GM23338 (cell line): Measurements from ENCODE around the gene APOH. TPM values are rescaled to one million over a fixed set of nuclear protein-coding genes. Genes with fewer than 3 reads are reported as not detected.

Experiments used
- ATAC-seq: fragments of 200-7000 bp; cut with Tn5 transposase; 3 replicates; pipeline ENCODE4 v1.9.1; 2020
- DNase-seq: peaks from one replicate; pipeline ENCODE4 v3.0.0-alpha.2; 2015; ENCODE audit warnings: low spot score
- H2AFZ ChIP-seq: fragments of 200-600 bp; sonication (generic); 2 replicates; pipeline ENCODE4 v1.8.0; 2016; ENCODE audit warnings: antibody characterized with exemption, mild to moderate bottlenecking, moderate library complexity
- H3F3A ChIP-seq: fragments of 200-600 bp; sonication (generic); replicated peaks from 2 replicates; pipeline ENCODE4 v1.8.0; 2017; ENCODE audit warnings: antibody characterized with exemption, mixed run types, low read depth
- H3K27ac ChIP-seq: fragments of 200-600 bp; sonication (generic); 2 replicates; pipeline ENCODE4 v1.6.1; 2016; ENCODE audit warnings: low read depth
- H3K27me3 ChIP-seq: fragments of 200-600 bp; sonication (generic); 2 replicates; pipeline ENCODE4 v1.8.0; 2016; ENCODE audit warnings: mild to moderate bottlenecking, mixed run types, moderate library complexity; ENCODE audit not compliant: insufficient read depth
- H3K36me3 ChIP-seq: fragments of 200-600 bp; sonication (generic); 2 replicates; pipeline ENCODE4 v1.8.0; 2016; ENCODE audit warnings: mild to moderate bottlenecking; ENCODE audit not compliant: insufficient read depth
- H3K4me1 ChIP-seq: fragments of 200-600 bp; sonication (generic); 2 replicates; pipeline ENCODE4 v1.8.0; 2016; ENCODE audit warnings: mild to moderate bottlenecking, moderate library complexity; ENCODE audit not compliant: insufficient read depth
- H3K4me2 ChIP-seq: fragments of 200-600 bp; sonication (generic); 2 replicates; pipeline ENCODE4 v1.7.1; 2017; ENCODE audit warnings: mixed run types
- H3K4me3 ChIP-seq: fragments of 200-600 bp; sonication (generic); 2 replicates; pipeline ENCODE4 v1.6.1; 2016; ENCODE audit warnings: mixed run types
- H3K79me2 ChIP-seq: fragments of 200-600 bp; sonication (generic); replicated peaks from 2 replicates; pipeline ENCODE4 v1.8.0; 2017; ENCODE audit warnings: mild to moderate bottlenecking; ENCODE audit not compliant: insufficient read depth
- H3K9me2 ChIP-seq: fragments of 200-600 bp; sonication (generic); 2 replicates; pipeline ENCODE4 v1.8.0; 2017; ENCODE audit not compliant: insufficient read depth
- H4K20me1 ChIP-seq: fragments of 200-600 bp; sonication (generic); replicated peaks from 2 replicates; pipeline ENCODE4 v1.8.0; 2017; ENCODE audit warnings: mild to moderate bottlenecking; ENCODE audit not compliant: insufficient read depth
- H3K27ac Mint-ChIP-seq: 2 replicates; pipeline ENCODE4 v1.8.0; 2020; ENCODE audit warnings: inconsistent platforms, mild to moderate bottlenecking, moderate library complexity, mixed read lengths
- H3K27me3 Mint-ChIP-seq: 3 replicates; pipeline ENCODE4 v1.8.0; 2022; ENCODE audit warnings: low read depth, mild to moderate bottlenecking, moderate library complexity, mixed read lengths, inconsistent platforms; ENCODE audit not compliant: insufficient read depth, poor library complexity
- H3K36me3 Mint-ChIP-seq: 3 replicates; pipeline ENCODE4 v1.8.0; 2021; ENCODE audit warnings: low read depth, mild to moderate bottlenecking, inconsistent platforms, moderate library complexity, mixed read lengths
- H3K4me1 Mint-ChIP-seq: 3 replicates; pipeline ENCODE4 v1.8.0; 2020; ENCODE audit warnings: mild to moderate bottlenecking, inconsistent platforms, mixed read lengths
- H3K4me3 Mint-ChIP-seq: 3 replicates; pipeline ENCODE4 v1.8.0; 2021; ENCODE audit warnings: moderate library complexity, mild to moderate bottlenecking, inconsistent platforms, mixed read lengths
- H3K9me3 Mint-ChIP-seq: 3 replicates; pipeline ENCODE4 v1.8.0; 2020; ENCODE audit warnings: moderate library complexity, mild to moderate bottlenecking, inconsistent platforms, mixed read lengths
- CREB1 ChIP-seq: fragments of 250-450 bp; sonication (Bioruptor Pico); IDR thresholded peaks from 2 replicates; pipeline ENCODE4 v1.5.0; 2020; ENCODE audit warnings: low read depth, mild to moderate bottlenecking, moderate library complexity
- ETS1 ChIP-seq: IDR thresholded peaks from 2 replicates; pipeline ENCODE4 v1.6.1; 2016; ENCODE audit warnings: antibody characterized with exemption
- EZH2 ChIP-seq: fragments of 200-600 bp; sonication (generic); IDR thresholded peaks from one replicate; pipeline ENCODE4 v1.8.0; 2017; ENCODE audit warnings: antibody characterized with exemption, mild to moderate bottlenecking, low read depth; ENCODE audit not compliant: unreplicated experiment
- POLR2AphosphoS5 ChIP-seq: IDR thresholded peaks from 2 replicates; pipeline ENCODE4 v1.6.1; 2016; ENCODE audit warnings: antibody characterized with exemption, low read depth
- ZNF114 ChIP-seq: fragments of 250-450 bp; sonication (Bioruptor Pico); IDR thresholded peaks from 2 replicates; pipeline ENCODE4 v1.5.0; 2020; ENCODE audit warnings: mild to moderate bottlenecking, moderate library complexity
- ZNF331 ChIP-seq: fragments of 250-450 bp; sonication (Bioruptor Pico); IDR thresholded peaks from 2 replicates; pipeline ENCODE4 v1.5.0; 2020; ENCODE audit warnings: low read depth, mild to moderate bottlenecking, moderate library complexity
- polyA plus RNA-seq: library from polyadenylated mRNA; unstranded; fragments of >200 nt; fragmentation: Nextera tagmentation; extraction: Ambion mirVana; gene quantifications from 2 replicates; pipeline ENCODE4 v1.2.1, GENCODE V29; 2016
- total RNA-seq: library from RNA; depleted of rRNA; stranded (reverse); fragments of >200 nt; shearing (Covaris generic); gene quantifications from 2 replicates; pipeline ENCODE4 v1.2.3, GENCODE V29; 2014
- TF ChIP-seq, protein P1 (sequence below): fragments of 250-450 bp; sonication (Bioruptor Pico); IDR thresholded peaks from 2 replicates; pipeline ENCODE4 v1.5.0; 2020; ENCODE audit warnings: mild to moderate bottlenecking, moderate library complexity

The APOH gene
- total and polyA plus RNA-seq, 2 experiments from 2014 or later, result not detected

DNA sequence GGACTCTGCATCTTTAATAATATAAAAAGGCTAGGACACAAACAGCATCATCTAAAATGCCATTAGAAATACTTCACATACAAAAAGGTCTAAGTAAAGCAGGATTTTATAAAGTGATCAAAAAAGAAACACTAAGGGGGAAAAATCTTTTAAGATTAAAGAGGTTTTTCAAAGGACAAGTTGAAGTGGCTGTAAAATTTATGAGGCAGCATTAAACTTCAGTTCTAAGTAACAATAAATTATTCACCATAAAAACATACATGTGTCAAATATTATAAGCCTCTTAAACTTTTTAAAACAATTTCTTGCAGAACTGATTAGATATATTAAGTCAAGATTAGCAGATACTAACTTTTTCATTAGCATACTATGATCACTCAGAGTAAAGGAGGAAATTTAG, 58.0 kb downstream of the APOH start:
- Histone ChIP-seq H3K36me3 (no peaks in the 10 kb centered on the region), H3F3A (no peaks in the 10 kb centered on the region), H3K4me3 (no peak overlapping the region), H3K27me3 (no peaks in the 10 kb centered on the region), H3K4me1 (no peaks in the 10 kb centered on the region), H3K79me2 (no peaks in the 10 kb centered on the region), H3K27ac (no peak overlapping the region), H4K20me1 (no peaks in the 10 kb centered on the region), H3K4me2 (no peak overlapping the region), H3K9me2 (no peaks in the 10 kb centered on the region), H2AFZ (no peak overlapping the region)
- Mint-ChIP-seq H3K4me3 (no peak overlapping the region), H3K36me3 (no peaks in the 10 kb centered on the region), H3K27me3 (peaks cover 2% of the 10 kb centered on the region), H3K4me1 (no peaks in the 10 kb centered on the region), H3K27ac (no peak overlapping the region), H3K9me3 (no peaks in the 10 kb centered on the region)
- ATAC-seq (no peak), DNase-seq (no peak)
- no peak for TF ChIP-seq ZNF331 (CRISPR knock-in tag)

DNA sequence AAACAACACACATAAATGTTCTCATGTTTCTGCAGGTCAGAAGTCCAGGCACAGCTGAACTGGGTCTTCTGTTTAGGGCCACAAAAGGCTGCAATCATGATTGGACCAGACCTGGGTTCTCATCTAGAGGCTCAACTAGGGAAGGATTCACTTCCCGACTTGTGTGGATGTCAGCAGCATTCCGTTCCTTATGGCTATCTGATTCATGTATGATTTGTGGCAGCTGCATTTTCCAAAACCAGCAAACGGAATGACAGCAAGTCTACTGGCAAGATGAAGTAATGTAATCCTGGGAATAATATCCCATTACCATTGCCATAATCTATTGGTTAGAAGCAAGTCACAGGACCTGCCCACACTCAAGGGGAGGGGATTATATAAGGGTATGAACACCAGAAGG, 59.4 kb downstream of the APOH start:
- Mint-ChIP-seq H3K9me3 (no peaks in the 10 kb centered on the region), H3K27ac (no peak overlapping the region), H3K36me3 (no peaks in the 10 kb centered on the region), H3K4me3 (no peak overlapping the region), H3K4me1 (no peaks in the 10 kb centered on the region), H3K27me3 (peaks cover 2% of the 10 kb centered on the region)
- no peaks in the 10 kb centered on the region for H3K27me3 ChIP-seq
- H3K36me3 ChIP-seq, result no peaks in the 10 kb centered on the region
- H3K4me3 ChIP-seq, result no peak overlapping the region
- no peaks in the 10 kb centered on the region for H3K9me2 ChIP-seq
- no peak overlapping the region for H2AFZ ChIP-seq
- DNase-seq (no peak), ATAC-seq (no peak)
- H3F3A ChIP-seq, result no peaks in the 10 kb centered on the region
- H4K20me1 ChIP-seq, result no peaks in the 10 kb centered on the region
- no peak overlapping the region for H3K27ac ChIP-seq
- no peaks in the 10 kb centered on the region for H3K4me1 ChIP-seq
- TF ChIP-seq, protein P1, sequence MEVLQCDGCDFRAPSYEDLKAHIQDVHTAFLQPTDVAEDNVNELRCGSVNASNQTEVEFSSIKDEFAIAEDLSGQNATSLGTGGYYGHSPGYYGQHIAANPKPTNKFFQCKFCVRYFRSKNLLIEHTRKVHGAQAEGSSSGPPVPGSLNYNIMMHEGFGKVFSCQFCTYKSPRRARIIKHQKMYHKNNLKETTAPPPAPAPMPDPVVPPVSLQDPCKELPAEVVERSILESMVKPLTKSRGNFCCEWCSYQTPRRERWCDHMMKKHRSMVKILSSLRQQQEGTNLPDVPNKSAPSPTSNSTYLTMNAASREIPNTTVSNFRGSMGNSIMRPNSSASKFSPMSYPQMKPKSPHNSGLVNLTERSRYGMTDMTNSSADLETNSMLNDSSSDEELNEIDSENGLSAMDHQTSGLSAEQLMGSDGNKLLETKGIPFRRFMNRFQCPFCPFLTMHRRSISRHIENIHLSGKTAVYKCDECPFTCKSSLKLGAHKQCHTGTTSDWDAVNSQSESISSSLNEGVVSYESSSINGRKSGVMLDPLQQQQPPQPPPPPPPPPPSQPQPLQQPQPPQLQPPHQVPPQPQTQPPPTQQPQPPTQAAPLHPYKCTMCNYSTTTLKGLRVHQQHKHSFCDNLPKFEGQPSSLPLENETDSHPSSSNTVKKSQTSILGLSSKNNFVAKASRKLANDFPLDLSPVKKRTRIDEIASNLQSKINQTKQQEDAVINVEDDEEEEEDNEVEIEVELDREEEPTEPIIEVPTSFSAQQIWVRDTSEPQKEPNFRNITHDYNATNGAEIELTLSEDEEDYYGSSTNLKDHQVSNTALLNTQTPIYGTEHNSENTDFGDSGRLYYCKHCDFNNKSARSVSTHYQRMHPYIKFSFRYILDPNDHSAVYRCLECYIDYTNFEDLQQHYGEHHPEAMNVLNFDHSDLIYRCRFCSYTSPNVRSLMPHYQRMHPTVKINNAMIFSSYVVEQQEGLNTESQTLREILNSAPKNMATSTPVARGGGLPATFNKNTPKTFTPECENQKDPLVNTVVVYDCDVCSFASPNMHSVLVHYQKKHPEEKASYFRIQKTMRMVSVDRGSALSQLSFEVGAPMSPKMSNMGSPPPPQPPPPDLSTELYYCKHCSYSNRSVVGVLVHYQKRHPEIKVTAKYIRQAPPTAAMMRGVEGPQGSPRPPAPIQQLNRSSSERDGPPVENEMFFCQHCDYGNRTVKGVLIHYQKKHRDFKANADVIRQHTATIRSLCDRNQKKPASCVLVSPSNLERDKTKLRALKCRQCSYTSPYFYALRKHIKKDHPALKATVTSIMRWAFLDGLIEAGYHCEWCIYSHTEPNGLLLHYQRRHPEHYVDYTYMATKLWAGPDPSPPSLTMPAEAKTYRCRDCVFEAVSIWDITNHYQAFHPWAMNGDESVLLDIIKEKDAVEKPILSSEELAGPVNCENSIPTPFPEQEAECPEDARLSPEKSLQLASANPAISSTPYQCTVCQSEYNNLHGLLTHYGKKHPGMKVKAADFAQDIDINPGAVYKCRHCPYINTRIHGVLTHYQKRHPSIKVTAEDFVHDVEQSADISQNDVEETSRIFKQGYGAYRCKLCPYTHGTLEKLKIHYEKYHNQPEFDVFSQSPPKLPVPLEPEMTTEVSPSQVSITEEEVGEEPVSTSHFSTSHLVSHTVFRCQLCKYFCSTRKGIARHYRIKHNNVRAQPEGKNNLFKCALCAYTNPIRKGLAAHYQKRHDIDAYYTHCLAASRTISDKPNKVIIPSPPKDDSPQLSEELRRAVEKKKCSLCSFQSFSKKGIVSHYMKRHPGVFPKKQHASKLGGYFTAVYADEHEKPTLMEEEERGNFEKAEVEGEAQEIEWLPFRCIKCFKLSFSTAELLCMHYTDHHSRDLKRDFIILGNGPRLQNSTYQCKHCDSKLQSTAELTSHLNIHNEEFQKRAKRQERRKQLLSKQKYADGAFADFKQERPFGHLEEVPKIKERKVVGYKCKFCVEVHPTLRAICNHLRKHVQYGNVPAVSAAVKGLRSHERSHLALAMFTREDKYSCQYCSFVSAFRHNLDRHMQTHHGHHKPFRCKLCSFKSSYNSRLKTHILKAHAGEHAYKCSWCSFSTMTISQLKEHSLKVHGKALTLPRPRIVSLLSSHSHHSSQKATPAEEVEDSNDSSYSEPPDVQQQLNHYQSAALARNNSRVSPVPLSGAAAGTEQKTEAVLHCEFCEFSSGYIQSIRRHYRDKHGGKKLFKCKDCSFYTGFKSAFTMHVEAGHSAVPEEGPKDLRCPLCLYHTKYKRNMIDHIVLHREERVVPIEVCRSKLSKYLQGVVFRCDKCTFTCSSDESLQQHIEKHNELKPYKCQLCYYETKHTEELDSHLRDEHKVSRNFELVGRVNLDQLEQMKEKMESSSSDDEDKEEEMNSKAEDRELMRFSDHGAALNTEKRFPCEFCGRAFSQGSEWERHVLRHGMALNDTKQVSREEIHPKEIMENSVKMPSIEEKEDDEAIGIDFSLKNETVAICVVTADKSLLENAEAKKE (CRISPR knock-in tag), result no peak
- TF ChIP-seq ZNF114 (CRISPR knock-in tag) (no peak), CREB1 (CRISPR knock-in tag) (no peak), EZH2 (no peak), ETS1 (no peak), POLR2AphosphoS5 (no peak)
- no peak overlapping the region for H3K4me2 ChIP-seq
- no peaks in the 10 kb centered on the region for H3K79me2 ChIP-seq
